ENCODE results near the gene RASGRP4. TPM values are rescaled to one million over a fixed set of nuclear protein-coding genes. Genes with fewer than 3 reads are reported as not detected.
A peak's percentile ranks its signal among the peaks of the same experiment; 100 is the strongest.

RASGRP4 gene
- total and polyA plus RNA-seq, 10 of the 15 experiments (the other 5 are each of a cell fraction or from before 2014, with no cell fraction given) = 0.24 to 7.4 (median 3.3) TPM

DNA sequence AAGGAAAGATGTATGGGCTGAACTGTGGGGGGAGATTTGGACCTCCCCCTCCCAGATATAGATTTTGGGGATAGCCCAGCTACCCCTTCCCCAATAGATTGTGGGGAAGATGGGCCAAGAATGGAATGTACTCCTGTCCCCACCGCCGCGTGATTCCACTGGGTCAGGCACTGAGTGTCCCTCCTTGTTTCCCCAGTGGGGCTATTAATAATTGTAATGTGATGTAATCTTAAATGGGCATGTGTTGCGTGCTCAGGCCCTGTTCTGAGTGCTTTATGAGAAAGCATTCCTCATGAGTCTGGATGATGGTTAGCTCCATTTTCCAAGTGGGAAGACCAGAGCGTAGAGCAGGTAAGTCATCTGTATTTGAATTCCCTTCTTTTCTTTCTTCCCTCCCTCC lies 50.3 kb downstream of the RASGRP4 start:
- H3K9me3 ChIP-seq (replicated peaks; ENCODE audit: control insufficient read depth, insufficient read depth, low read length) = no peaks in the 10 kb centered on the region
- ChIA-PET SMC1A (ENCODE audit: uncharacterized antibody, unreplicated experiment) (interaction anchor here (1.0 kb wide), 1 partner anchor 45 kb away, joined by 3 read pairs; no protein-coding TSS in a partner anchor), POLR2A (interaction anchor here (0.6 to 2.6 kb wide), 3 partner anchors 12 to 40 kb away, joined by 3 to 26 read pairs (median 4); partner anchors contain the start of genes CATSPERG and GGN), CTCF (interaction anchor here (1.0 to 2.8 kb wide), 2 partner anchors 28 to 474 kb away, joined by 4 to 25 read pairs; partner anchors contain the start of gene FAM98C), RAD21 (ENCODE audit: unreplicated experiment) (interaction anchor here (0.6 to 4.8 kb wide), 4 partner anchors 27 to 276 kb away, joined by 4 to 46 read pairs (median 4); partner anchors contain the start of genes CATSPERG and FAM98C)
- peak overlapping the region; percentile 88 for H3K27ac ChIP-seq (ENCODE audit: control insufficient read depth, insufficient read depth)
- in situ Hi-C loops (cut with MboI) (no loop called here), intact Hi-C loops (cut with micrococcal nuclease; ENCODE audit: unreplicated experiment) (no loop called here)
- 80% methylated on average over 5 of the region's 5 CpGs for WGBS (ENCODE audit: insufficient coverage, insufficient replicate concordance, low lambda C conversion rate, missing lambda C conversion rate)
- peaks cover 28% of the 10 kb centered on the region for H3K79me2 ChIP-seq (ENCODE audit: control insufficient read depth, insufficient read depth, low read length)
- ATAC-seq (no peak), FAIRE-seq (no peak), DNase-seq (ENCODE audit: low read depth, low spot score) (no peak)
- no peaks in the 10 kb centered on the region for H3K27me3 ChIP-seq (replicated peaks in 1 of 2; ENCODE audit: control insufficient read depth in 2 of 2, insufficient read depth in 2 of 2, low read length in 1 of 2)
- peak overlapping the region; percentile 81 for H3K4me3 ChIP-seq
- H3K4me1 ChIP-seq (ENCODE audit: control insufficient read depth, insufficient read depth, low read length) = peaks cover 14% of the 10 kb centered on the region
- TF ChIP-seq, protein P1, sequence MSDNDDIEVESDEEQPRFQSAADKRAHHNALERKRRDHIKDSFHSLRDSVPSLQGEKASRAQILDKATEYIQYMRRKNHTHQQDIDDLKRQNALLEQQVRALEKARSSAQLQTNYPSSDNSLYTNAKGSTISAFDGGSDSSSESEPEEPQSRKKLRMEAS (IDR thresholded peaks at IDR 0.05; ENCODE audit: low read depth, low read length) = no peak
- no peak for TF ChIP-seq MYB (IDR thresholded peaks at IDR 0.05; ENCODE audit: borderline replicate concordance, low read depth, low read length)
- no peak for TF ChIP-seq NFXL1 (IDR thresholded peaks at IDR 0.05; ENCODE audit: borderline replicate concordance)
- TF ChIP-seq IKZF2 (IDR thresholded peaks at IDR 0.05) = no peak
- TF ChIP-seq RBBP5 (conservative IDR thresholded peaks at IDR 0.05) = no peak
- no peak for TF ChIP-seq ETV6 (conservative IDR thresholded peaks at IDR 0.05 in 1 of 2, IDR thresholded peaks at IDR 0.05 in 1 of 2; ENCODE audit: borderline replicate concordance in 1 of 2, low read depth in 1 of 2)
- no peak for TF ChIP-seq MYC (IDR thresholded peaks at IDR 0.05; ENCODE audit: insufficient read depth, insufficient read length, insufficient replicate concordance, low read length, severe bottlenecking)
- no peak for TF ChIP-seq TCF12 (IDR thresholded peaks at IDR 0.05; ENCODE audit: low read depth, low read length)
- no peak for TF ChIP-seq ZNF384 (IDR thresholded peaks at IDR 0.05; ENCODE audit: borderline replicate concordance, low read depth, low read length)
- TF ChIP-seq, protein P2, sequence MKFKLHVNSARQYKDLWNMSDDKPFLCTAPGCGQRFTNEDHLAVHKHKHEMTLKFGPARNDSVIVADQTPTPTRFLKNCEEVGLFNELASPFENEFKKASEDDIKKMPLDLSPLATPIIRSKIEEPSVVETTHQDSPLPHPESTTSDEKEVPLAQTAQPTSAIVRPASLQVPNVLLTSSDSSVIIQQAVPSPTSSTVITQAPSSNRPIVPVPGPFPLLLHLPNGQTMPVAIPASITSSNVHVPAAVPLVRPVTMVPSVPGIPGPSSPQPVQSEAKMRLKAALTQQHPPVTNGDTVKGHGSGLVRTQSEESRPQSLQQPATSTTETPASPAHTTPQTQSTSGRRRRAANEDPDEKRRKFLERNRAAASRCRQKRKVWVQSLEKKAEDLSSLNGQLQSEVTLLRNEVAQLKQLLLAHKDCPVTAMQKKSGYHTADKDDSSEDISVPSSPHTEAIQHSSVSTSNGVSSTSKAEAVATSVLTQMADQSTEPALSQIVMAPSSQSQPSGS (IDR thresholded peaks at IDR 0.05; ENCODE audit: low read length) = no peak
- TF ChIP-seq, protein P3, sequence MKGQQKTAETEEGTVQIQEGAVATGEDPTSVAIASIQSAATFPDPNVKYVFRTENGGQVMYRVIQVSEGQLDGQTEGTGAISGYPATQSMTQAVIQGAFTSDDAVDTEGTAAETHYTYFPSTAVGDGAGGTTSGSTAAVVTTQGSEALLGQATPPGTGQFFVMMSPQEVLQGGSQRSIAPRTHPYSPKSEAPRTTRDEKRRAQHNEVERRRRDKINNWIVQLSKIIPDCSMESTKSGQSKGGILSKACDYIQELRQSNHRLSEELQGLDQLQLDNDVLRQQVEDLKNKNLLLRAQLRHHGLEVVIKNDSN (IDR thresholded peaks at IDR 0.05; ENCODE audit: borderline replicate concordance, extremely low read length, insufficient read depth, low read depth, low read length) = no peak
- no peak for TF ChIP-seq HDAC2 (IDR thresholded peaks at IDR 0.05)
- TF ChIP-seq, protein P4, sequence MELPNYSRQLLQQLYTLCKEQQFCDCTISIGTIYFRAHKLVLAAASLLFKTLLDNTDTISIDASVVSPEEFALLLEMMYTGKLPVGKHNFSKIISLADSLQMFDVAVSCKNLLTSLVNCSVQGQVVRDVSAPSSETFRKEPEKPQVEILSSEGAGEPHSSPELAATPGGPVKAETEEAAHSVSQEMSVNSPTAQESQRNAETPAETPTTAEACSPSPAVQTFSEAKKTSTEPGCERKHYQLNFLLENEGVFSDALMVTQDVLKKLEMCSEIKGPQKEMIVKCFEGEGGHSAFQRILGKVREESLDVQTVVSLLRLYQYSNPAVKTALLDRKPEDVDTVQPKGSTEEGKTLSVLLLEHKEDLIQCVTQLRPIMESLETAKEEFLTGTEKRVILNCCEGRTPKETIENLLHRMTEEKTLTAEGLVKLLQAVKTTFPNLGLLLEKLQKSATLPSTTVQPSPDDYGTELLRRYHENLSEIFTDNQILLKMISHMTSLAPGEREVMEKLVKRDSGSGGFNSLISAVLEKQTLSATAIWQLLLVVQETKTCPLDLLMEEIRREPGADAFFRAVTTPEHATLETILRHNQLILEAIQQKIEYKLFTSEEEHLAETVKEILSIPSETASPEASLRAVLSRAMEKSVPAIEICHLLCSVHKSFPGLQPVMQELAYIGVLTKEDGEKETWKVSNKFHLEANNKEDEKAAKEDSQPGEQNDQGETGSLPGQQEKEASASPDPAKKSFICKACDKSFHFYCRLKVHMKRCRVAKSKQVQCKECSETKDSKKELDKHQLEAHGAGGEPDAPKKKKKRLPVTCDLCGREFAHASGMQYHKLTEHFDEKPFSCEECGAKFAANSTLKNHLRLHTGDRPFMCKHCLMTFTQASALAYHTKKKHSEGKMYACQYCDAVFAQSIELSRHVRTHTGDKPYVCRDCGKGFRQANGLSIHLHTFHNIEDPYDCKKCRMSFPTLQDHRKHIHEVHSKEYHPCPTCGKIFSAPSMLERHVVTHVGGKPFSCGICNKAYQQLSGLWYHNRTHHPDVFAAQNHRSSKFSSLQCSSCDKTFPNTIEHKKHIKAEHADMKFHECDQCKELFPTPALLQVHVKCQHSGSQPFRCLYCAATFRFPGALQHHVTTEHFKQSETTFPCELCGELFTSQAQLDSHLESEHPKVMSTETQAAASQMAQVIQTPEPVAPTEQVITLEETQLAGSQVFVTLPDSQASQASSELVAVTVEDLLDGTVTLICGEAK (IDR thresholded peaks at IDR 0.05; ENCODE audit: borderline replicate concordance) = no peak
- TF ChIP-seq TCF7 (IDR thresholded peaks at IDR 0.05; ENCODE audit: borderline replicate concordance) = no peak
- TF ChIP-seq POLR2AphosphoS5 (IDR thresholded peaks at IDR 0.05; ENCODE audit: low read length) = 0 out of 2 replicates have a peak, but pooled peaks have one; percentile 22
- TF ChIP-seq RUNX3 (IDR thresholded peaks at IDR 0.05; ENCODE audit: low read length) = no peak
- peak; percentile 27; the same call in 1 of the 2 replicates for TF ChIP-seq POLR2A (IDR thresholded peaks at IDR 0.05; ENCODE audit: low read depth, low read length)
- H3K4me2 ChIP-seq (ENCODE audit: control insufficient read depth, insufficient read depth) = peak overlapping the region; percentile 97
- H3K9ac ChIP-seq (ENCODE audit: control insufficient read depth, insufficient read depth, low read length) = peak overlapping the region; percentile 89
- 0 out of 2 replicates have a peak, but pooled peaks cover under 1% of the 10 kb centered on the region for H4K20me1 ChIP-seq (ENCODE audit: control insufficient read depth, insufficient read depth)
- peaks cover 6 to 12% of the 10 kb centered on the region in 2 experiments; a peak in 3 of 4 replicates for H3K36me3 ChIP-seq (ENCODE audit: control insufficient read depth in 2 of 2, insufficient read depth in 2 of 2, low read length in 1 of 2)
- BruUV-seq (replicated peaks) = no TSS peak
- no peak overlapping the region for H2AFZ ChIP-seq (ENCODE audit: control insufficient read depth, low read depth, low read length)

All from GM12878 (cell line).